ENCODE measurements around the gene SNAP91.

Gene SNAP91

GRCh38 chr6:83729871-83730270 is 21.0 kb upstream of the SNAP91 start:
- Histone ChIP-seq H3K4me1 (ENCODE audit: control insufficient read depth, insufficient read depth, low read depth, low read length) (no peaks in the 10 kb centered on the region), H3K14ac (ENCODE audit: low read length in 2 of 2) (no peak overlapping the region), H3K4me2 (ENCODE audit: low read length, poor library complexity, severe bottlenecking) (no peak overlapping the region), H2BK120ac (ENCODE audit: low read depth, low read length) (no peak overlapping the region), H4K91ac (ENCODE audit: low read length) (no peak overlapping the region), H2AK5ac (ENCODE audit: low read length, severe bottlenecking) (no peak overlapping the region), H2BK5ac (ENCODE audit: low read depth, low read length, poor library complexity, severe bottlenecking) (no peak overlapping the region), H3K36me3 (ENCODE audit: control insufficient read depth in 1 of 2, insufficient read depth in 2 of 2, low read depth in 1 of 2, low read length in 2 of 2) (no peaks in the 10 kb centered on the region), H3K27ac (ENCODE audit: low read length, poor library complexity, severe bottlenecking) (no peak overlapping the region), H3K23ac (ENCODE audit: low read length in 2 of 2) (no peak overlapping the region), H3K27me3 (ENCODE audit: control insufficient read depth in 1 of 2, insufficient read depth in 1 of 2, low read length in 2 of 2) (no peaks in the 10 kb centered on the region), H3K9ac (ENCODE audit: low read length) (no peak overlapping the region), H2BK12ac (ENCODE audit: low read length in 2 of 2) (no peak overlapping the region), H3K9me3 (ENCODE audit: control insufficient read depth, low read length) (no peaks in the 10 kb centered on the region), H4K8ac (ENCODE audit: low read length) (no peak overlapping the region), H3K18ac (ENCODE audit: low read depth in 1 of 2, low read length in 2 of 2) (no peak overlapping the region), H2BK15ac (ENCODE audit: low read depth, poor library complexity, severe bottlenecking) (no peak overlapping the region), H3K4ac (ENCODE audit: low read depth in 1 of 2, low read length in 2 of 2) (no peak overlapping the region), H2AFZ (ENCODE audit: low read depth, low read length) (no peak overlapping the region), H3K4me3 (ENCODE audit: insufficient read depth in 1 of 2, low read depth in 1 of 2, low read length in 2 of 2) (no peak overlapping the region), H3K79me1 (replicated peaks; ENCODE audit: low read length, poor library complexity, severe bottlenecking) (no peaks in the 10 kb centered on the region)
- DNase-seq: no peak
- 45% methylated on average over 2 of the region's 2 CpGs for WGBS

DNA sequence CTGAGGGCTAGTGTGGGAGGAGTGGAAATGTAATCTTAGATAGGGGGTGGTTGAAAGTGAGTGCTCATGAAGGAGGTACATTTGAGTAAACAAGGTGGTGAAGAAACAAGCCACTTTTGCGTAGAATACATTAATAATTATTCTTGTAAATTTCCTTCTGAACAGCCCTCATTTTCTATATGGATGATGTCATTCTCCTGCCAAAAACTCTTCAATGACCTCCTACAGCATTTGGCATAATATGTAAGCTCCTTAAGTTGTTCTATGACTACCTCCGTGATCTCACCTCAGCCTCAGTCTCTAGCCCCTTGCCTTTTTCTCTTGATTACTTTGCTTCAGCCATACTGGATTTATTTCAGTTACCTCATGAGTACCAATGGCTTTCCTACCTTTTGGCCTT is 14.0 kb upstream of the SNAP91 start:
- H3K4ac ChIP-seq (ENCODE audit: low read depth in 1 of 2, low read length in 2 of 2): no peak overlapping the region
- H2BK120ac ChIP-seq (ENCODE audit: low read depth, low read length): no peak overlapping the region
- H2BK12ac ChIP-seq (ENCODE audit: low read length in 2 of 2): no peak overlapping the region
- no peak overlapping the region for H3K27ac ChIP-seq (ENCODE audit: low read length, poor library complexity, severe bottlenecking)
- H3K4me1 ChIP-seq (ENCODE audit: control insufficient read depth, insufficient read depth, low read depth, low read length): no peaks in the 10 kb centered on the region
- H3K9me3 ChIP-seq (ENCODE audit: control insufficient read depth, low read length): no peaks in the 10 kb centered on the region
- no peaks in the 10 kb centered on the region for H3K36me3 ChIP-seq (ENCODE audit: control insufficient read depth in 1 of 2, insufficient read depth in 2 of 2, low read depth in 1 of 2, low read length in 2 of 2)
- no peaks in the 10 kb centered on the region for H3K27me3 ChIP-seq (ENCODE audit: control insufficient read depth in 1 of 2, insufficient read depth in 1 of 2, low read length in 2 of 2)
- H3K14ac ChIP-seq (ENCODE audit: low read length in 2 of 2): no peak overlapping the region
- no peak overlapping the region for H2AFZ ChIP-seq (ENCODE audit: low read depth, low read length)
- no peaks in the 10 kb centered on the region for H3K79me1 ChIP-seq (replicated peaks; ENCODE audit: low read length, poor library complexity, severe bottlenecking)
- no peak overlapping the region for H2AK5ac ChIP-seq (ENCODE audit: low read length, severe bottlenecking)
- H3K23ac ChIP-seq (ENCODE audit: low read length in 2 of 2): no peak overlapping the region
- H3K9ac ChIP-seq (ENCODE audit: low read length): no peak overlapping the region
- 95% methylated on average over 2 of the region's 2 CpGs for WGBS
- no peak overlapping the region for H4K8ac ChIP-seq (ENCODE audit: low read length)
- no peak overlapping the region for H4K91ac ChIP-seq (ENCODE audit: low read length)
- no peak for DNase-seq
- no peak overlapping the region for H3K4me2 ChIP-seq (ENCODE audit: low read length, poor library complexity, severe bottlenecking)
- no peak overlapping the region for H2BK5ac ChIP-seq (ENCODE audit: low read depth, low read length, poor library complexity, severe bottlenecking)
- H3K4me3 ChIP-seq (ENCODE audit: insufficient read depth in 1 of 2, low read depth in 1 of 2, low read length in 2 of 2): no peak overlapping the region
- no peak overlapping the region for H3K18ac ChIP-seq (ENCODE audit: low read depth in 1 of 2, low read length in 2 of 2)
- no peak overlapping the region for H2BK15ac ChIP-seq (ENCODE audit: low read depth, poor library complexity, severe bottlenecking)

DNA sequence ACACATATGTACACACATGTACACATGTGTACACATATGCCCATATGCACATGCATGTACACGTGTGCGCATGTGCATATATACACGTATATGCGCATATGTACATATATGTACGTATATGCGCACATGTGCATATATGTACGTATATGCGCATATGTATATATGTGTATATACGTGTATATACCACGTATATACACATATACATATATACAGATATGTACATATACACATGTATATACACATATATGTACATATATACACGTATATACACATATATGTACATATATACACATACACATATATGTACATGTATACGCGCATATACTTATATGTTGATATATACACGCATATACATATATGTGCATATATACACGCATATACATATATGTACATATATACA is 8.9 kb upstream of the SNAP91 start:
- H2BK5ac ChIP-seq (ENCODE audit: low read depth, low read length, poor library complexity, severe bottlenecking): no peak overlapping the region

DNA sequence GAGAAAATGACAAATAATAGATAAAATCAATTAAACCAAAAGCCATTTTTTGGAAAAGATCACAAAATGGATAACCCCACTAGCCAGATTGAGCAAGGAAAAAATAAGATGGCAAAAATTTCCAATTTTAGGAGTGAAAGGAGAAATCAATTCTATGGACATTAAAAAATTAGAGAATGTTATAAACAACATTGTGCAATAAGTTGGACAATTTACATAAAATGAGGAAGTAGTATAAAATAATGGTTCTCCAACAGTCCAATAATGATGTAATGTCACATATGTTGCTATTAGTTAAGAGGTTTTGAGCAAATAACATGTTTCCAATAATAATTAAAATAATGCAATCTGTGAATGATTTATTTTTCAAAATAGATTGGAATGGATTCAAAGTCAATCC is 3.1 kb upstream of the SNAP91 start:
- H2BK120ac ChIP-seq (ENCODE audit: low read depth, low read length): no peak overlapping the region
- H2BK15ac ChIP-seq (ENCODE audit: low read depth, poor library complexity, severe bottlenecking): no peak overlapping the region
- DNase-seq: no peak
- no peak overlapping the region for H4K8ac ChIP-seq (ENCODE audit: low read length)
- peaks cover 0 to 3% of the 10 kb centered on the region in 2 experiments for H3K36me3 ChIP-seq (ENCODE audit: control insufficient read depth in 1 of 2, insufficient read depth in 2 of 2, low read depth in 1 of 2, low read length in 2 of 2)
- H3K79me1 ChIP-seq (replicated peaks; ENCODE audit: low read length, poor library complexity, severe bottlenecking): no peaks in the 10 kb centered on the region
- peaks cover 16% of the 10 kb centered on the region for H3K4me1 ChIP-seq (ENCODE audit: control insufficient read depth, insufficient read depth, low read depth, low read length)
- no peak overlapping the region for H3K4me2 ChIP-seq (ENCODE audit: low read length, poor library complexity, severe bottlenecking)
- H2BK12ac ChIP-seq (ENCODE audit: low read length in 2 of 2): no peak overlapping the region
- no peak overlapping the region for H2BK5ac ChIP-seq (ENCODE audit: low read depth, low read length, poor library complexity, severe bottlenecking)
- H3K23ac ChIP-seq (ENCODE audit: low read length in 2 of 2): no peak overlapping the region
- H2AK5ac ChIP-seq (ENCODE audit: low read length, severe bottlenecking): no peak overlapping the region
- H3K9me3 ChIP-seq (ENCODE audit: control insufficient read depth, low read length): peaks cover 34% of the 10 kb centered on the region
- peaks cover 23 to 29% of the 10 kb centered on the region in 2 experiments for H3K27me3 ChIP-seq (ENCODE audit: control insufficient read depth in 1 of 2, insufficient read depth in 1 of 2, low read length in 2 of 2)
- no peak overlapping the region for H3K4me3 ChIP-seq (ENCODE audit: insufficient read depth in 1 of 2, low read depth in 1 of 2, low read length in 2 of 2)
- H3K27ac ChIP-seq (ENCODE audit: low read length, poor library complexity, severe bottlenecking): no peak overlapping the region
- H3K18ac ChIP-seq (ENCODE audit: low read depth in 1 of 2, low read length in 2 of 2): no peak overlapping the region
- no peak overlapping the region for H4K91ac ChIP-seq (ENCODE audit: low read length)
- H3K9ac ChIP-seq (ENCODE audit: low read length): no peak overlapping the region
- H3K4ac ChIP-seq (ENCODE audit: low read depth in 1 of 2, low read length in 2 of 2): no peak overlapping the region
- no peak overlapping the region for H3K14ac ChIP-seq (ENCODE audit: low read length in 2 of 2)
- H2AFZ ChIP-seq (ENCODE audit: low read depth, low read length): no peak overlapping the region

More for the DNA sequence above, 8.9 kb upstream of the SNAP91 start:
- Histone ChIP-seq H3K4me1 (ENCODE audit: control insufficient read depth, insufficient read depth, low read depth, low read length) (no peaks in the 10 kb centered on the region), H3K9ac (ENCODE audit: low read length) (no peak overlapping the region), H3K79me1 (replicated peaks; ENCODE audit: low read length, poor library complexity, severe bottlenecking) (no peaks in the 10 kb centered on the region), H2AK5ac (ENCODE audit: low read length, severe bottlenecking) (no peak overlapping the region), H2BK12ac (ENCODE audit: low read length in 2 of 2) (no peak overlapping the region), H3K4me3 (ENCODE audit: insufficient read depth in 1 of 2, low read depth in 1 of 2, low read length in 2 of 2) (no peak overlapping the region), H3K36me3 (ENCODE audit: control insufficient read depth in 1 of 2, insufficient read depth in 2 of 2, low read depth in 1 of 2, low read length in 2 of 2) (no peaks in the 10 kb centered on the region), H3K9me3 (ENCODE audit: control insufficient read depth, low read length) (peaks cover 5% of the 10 kb centered on the region), H2BK120ac (ENCODE audit: low read depth, low read length) (no peak overlapping the region), H3K4me2 (ENCODE audit: low read length, poor library complexity, severe bottlenecking) (no peak overlapping the region), H4K91ac (ENCODE audit: low read length) (no peak overlapping the region), H4K8ac (ENCODE audit: low read length) (no peak overlapping the region), H3K18ac (ENCODE audit: low read depth in 1 of 2, low read length in 2 of 2) (no peak overlapping the region), H2AFZ (ENCODE audit: low read depth, low read length) (no peak overlapping the region), H2BK15ac (ENCODE audit: low read depth, poor library complexity, severe bottlenecking) (no peak overlapping the region), H3K27ac (ENCODE audit: low read length, poor library complexity, severe bottlenecking) (no peak overlapping the region), H3K27me3 (ENCODE audit: control insufficient read depth in 1 of 2, insufficient read depth in 1 of 2, low read length in 2 of 2) (no peaks in the 10 kb centered on the region), H3K23ac (ENCODE audit: low read length in 2 of 2) (no peak overlapping the region), H3K4ac (ENCODE audit: low read depth in 1 of 2, low read length in 2 of 2) (no peak overlapping the region), H3K14ac (ENCODE audit: low read length in 2 of 2) (no peak overlapping the region)
- WGBS: 76% methylated on average over 10 of the region's 15 CpGs
- DNase-seq: no peak
